Right ventricle myocardium inferior (tissue), 1 donor: ENCODE results near the gene THOC1. TPM values are rescaled to one million over a fixed set of nuclear protein-coding genes. Genes with fewer than 3 reads are reported as not detected.

Experiments used
- ATAC-seq: fragments of 200-7000 bp; cut with Tn5 transposase; one replicate; pipeline ENCODE4 v1.9.1; 2020; ENCODE audit warnings: mild to moderate bottlenecking, moderate library complexity
- DNase-seq: peaks from one replicate; pipeline ENCODE4 v3.0.0; 2021; ENCODE audit errors: missing footprints
- intact Hi-C: fragments of 100-400 bp; cut with DNase I; formaldehyde crosslinking; loops from one replicate; pipeline ENCODE4 v1.11.0; 2022
- total RNA-seq: library from RNA; stranded (reverse); fragmentation: NEBNext Ultra II Directional; extraction: Animal tissue kit (Norgen Biotek cat#: 25700); gene quantifications from one replicate; pipeline ENCODE4 v1.2.1, GENCODE V29; 2021
- donor health status: DM: no; HTN: yes; CAD: no; lungs with severe emphysema.

Gene THOC1
- total RNA-seq, 1 donor from 2014 or later = 12.7 TPM

GRCh38 chr18:289026-289425 is 21.2 kb upstream of the THOC1 start:
- intact Hi-C loops = loop anchor here (10.0 kb wide), 1 partner anchor 166 kb away; no protein-coding TSS in a partner anchor
- DNase-seq (no peak), ATAC-seq (no peak)

- DNase-seq (no peak), ATAC-seq (no peak)
- intact Hi-C loops = loop anchor here (2.0 to 10.0 kb wide), 2 partner anchors 168 to 328 kb away; no protein-coding TSS in a partner anchor
These were observed 18.9 kb upstream of the THOC1 start for GRCh38 chr18:286515-287310.

DNA sequence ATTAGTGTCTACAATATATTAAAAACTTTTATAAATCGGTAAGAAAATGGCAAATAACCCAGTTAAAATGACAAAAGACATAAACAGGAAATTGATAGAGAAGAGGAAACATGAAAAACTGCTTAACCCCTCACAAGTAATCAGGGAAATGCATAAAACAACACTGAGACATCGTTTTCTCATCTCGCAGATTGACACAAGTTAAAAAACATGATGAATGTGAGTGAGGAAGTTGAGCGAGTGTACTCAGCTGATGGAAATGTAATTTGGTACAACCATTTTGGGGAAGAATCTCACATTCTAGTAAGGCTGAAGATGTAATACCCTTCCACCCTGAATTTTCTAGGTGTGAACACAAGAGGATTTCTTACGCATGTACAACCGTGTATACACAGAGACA is 18.0 kb upstream of the THOC1 start:
- ATAC-seq (no peak), DNase-seq (no peak)
- intact Hi-C loops = loop anchor here (2.0 to 10.0 kb wide), 2 partner anchors 169 to 329 kb away; no protein-coding TSS in a partner anchor

DNA sequence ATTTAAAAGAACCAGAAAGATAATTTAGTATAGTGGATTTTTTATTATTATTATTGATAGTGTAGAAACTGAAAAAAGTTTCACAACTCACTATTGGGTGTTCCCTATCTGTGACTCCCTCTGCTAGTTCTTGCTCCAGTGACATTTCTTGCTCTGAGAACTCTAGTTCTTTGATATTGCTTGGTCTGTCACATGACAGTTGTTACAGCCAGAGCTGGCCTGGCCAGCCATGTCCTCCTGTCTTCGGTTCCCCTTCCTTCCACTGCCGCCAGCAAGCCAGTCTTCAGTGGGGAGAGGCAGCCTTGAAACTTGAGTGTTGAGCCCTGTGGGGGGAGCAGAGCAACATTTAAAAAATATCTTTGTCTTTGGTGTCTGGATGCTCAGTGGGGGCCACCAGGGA is 7.6 kb upstream of the THOC1 start:
- no peak for DNase-seq
- ATAC-seq = no peak
- intact Hi-C loops = no loop called here

DNA sequence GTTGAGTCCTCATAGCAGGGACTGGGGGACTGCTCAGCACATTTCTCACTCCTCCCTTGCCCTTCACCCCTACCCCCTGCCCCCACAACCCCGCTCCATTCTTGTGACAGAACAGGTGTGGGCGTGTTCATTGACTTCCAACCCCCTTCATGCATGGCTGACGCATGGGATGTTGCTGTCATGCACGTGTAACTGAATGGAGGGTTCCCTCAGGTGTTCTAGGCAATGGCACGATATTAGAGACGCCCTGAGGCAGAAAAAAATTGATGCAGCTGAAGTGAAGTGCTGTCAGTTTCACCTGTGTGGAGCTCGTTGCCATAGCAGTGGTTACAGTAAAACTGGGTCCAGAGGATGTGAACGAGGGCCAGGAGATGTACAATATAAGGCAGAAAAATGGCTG is 6.5 kb upstream of the THOC1 start:
- intact Hi-C loops = no loop called here
- ATAC-seq (no peak), DNase-seq (no peak)

- intact Hi-C loops = no loop called here
- ATAC-seq (no peak), DNase-seq (no peak)
These were observed 5.7 kb upstream of the THOC1 start for GRCh38 chr18:273525-273924.

DNA sequence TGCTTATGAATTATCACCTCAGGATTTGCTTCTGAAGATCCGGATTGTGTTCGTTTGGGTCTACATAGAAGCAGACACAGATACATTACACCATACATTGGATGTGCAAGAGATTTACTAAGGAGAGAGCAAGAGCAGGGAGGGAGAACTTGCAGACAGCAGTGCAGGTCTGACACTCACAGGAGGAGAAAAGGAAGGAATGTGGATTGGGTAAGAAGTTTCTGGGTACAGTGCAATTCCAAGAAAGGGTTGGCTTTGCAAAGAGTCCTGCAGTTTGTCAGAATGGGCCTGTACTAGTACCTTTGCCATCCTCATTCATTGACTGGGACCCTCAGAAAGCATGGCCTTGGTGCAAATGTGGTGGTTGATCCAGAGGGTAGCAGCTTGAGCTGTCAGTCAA is 4.8 kb upstream of the THOC1 start:
- intact Hi-C loops = no loop called here
- ATAC-seq = no peak
- no peak for DNase-seq

DNA sequence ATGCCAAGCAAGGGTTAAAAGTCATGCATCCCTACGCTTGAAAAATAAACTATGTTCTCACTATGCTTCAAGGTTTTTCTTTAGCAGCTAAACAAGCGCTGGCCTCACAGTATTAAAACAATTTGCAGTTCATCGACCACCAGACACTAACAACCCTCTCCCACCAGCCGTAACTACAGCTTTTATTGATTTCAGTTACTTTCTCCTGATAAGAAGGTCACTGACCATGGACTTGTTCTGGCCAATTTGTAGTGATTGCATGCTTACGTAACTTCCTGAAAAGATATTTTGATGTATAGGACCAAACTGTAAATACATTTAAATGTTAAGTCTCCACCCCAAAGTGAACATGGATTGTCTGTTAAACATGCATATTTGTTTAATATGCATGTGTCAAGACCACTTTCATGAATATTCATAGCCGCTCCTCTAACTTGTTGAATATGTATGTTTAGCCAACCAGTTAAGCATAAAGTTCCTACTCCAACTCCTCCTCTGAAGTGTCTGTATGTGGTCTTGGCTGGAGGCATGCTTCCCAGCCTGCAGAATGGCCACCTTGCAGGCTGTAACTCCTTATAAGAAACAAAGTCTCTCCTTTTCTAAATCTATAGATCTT is 1.7 kb upstream of the THOC1 start:
- DNase-seq (no peak), ATAC-seq (no peak)
- intact Hi-C loops = loop anchor here (5.0 to 10.0 kb wide), 2 partner anchors 55 to 112 kb away; partner anchors contain the start of gene USP14

- DNase-seq (no peak), ATAC-seq (no peak)
- intact Hi-C loops = loop anchor here (5.0 to 10.0 kb wide), 2 partner anchors 57 to 110 kb away; partner anchors contain the start of gene USP14
These were observed 513 bp downstream of the THOC1 start for GRCh38 chr18:267380-267687.

DNA sequence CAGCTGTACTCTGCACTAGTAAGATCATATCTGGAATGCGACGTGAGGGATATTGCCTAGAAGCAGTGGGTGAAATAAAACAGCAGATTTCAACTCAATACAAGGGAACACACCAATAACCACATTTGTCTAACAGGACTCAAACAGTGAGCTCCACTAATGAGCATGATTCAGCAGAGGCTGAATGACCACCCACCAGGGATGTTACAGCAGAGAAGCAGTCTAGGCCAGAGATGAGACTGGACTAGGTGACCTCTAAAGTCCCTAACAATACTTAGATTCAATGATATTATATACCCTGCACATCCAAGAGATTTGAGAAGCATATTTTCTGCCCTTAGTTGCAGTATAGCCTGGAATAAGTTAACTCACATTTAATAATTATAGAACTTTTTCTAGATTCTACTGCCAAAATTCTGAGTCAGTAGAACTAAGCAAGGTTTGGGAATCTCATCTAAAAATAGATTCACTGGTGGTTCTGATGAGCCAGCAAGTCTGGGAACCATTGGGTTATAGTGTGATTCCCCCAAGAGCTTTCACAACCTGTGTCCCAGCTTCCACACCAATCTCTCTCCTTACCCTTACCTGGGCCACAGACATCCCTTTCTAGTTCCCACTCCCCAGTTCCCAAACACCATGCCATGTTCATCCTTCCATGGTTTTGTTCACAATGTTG is 6.3 kb downstream of the THOC1 start:
- DNase-seq (no peak), ATAC-seq (no peak)
- intact Hi-C loops = loop anchor here (10.0 kb wide), 1 partner anchor 63 kb away; no protein-coding TSS in a partner anchor

DNA sequence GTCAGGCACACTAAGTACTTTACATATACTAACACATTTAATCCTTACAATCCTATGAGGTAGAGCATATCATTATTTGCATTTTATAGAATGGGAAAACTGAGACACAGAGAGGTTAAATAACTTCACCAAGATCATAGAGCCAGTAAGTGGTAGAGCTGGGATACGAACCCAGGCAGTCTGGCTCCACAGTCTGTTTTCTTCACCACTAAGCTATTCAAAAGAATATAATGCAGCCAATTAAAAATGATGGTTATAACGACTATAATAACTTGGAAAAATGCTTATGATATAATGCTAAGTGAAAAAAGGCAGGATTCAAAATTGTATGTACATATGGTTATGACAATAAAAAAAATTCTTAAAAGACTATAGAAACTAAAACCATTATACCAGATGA is 7.3 kb downstream of the THOC1 start:
- intact Hi-C loops = loop anchor here (10.0 kb wide), 1 partner anchor 64 kb away; no protein-coding TSS in a partner anchor
- no peak for ATAC-seq
- DNase-seq = no peak

DNA sequence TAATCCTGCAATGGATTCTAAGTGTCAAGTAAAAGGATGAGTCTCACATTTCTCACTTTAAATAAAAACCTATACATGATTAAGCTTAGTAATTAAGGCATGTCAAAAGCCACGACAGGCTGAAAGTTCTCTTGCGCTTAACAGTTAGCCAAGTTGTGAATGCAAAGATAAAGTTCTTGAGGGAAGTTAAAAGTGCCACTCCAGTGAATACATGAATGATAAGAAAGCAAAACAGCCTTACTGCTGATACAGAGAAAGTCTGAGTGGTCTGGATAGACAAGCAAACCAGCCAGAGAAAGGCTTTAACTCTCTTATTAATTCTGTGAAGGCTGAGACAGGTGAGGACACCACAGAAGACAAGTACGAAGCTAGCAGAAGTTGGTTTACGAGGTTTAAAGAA is 12.7 kb downstream of the THOC1 start:
- DNase-seq = no peak
- intact Hi-C loops = no loop called here
- no peak for ATAC-seq

DNA sequence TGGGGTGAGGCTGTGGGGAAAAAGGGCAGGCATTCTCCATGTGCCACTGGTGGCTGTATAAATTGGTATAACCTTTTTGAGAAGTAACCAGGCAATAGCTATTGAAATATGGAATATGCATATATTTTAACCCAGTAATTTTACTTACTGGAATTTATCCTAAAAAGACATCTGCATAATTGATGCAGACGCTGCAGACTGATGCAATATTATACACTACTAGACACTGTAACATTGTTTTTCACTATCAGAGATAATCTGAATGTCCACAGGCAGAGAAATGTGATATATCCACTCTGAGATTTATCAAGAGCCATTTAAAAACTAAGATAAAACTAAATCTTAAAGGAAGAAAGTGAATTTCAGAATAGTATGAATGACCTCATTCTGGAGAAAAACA is 14.7 kb downstream of the THOC1 start:
- ATAC-seq = no peak
- intact Hi-C loops = no loop called here
- no peak for DNase-seq

DNA sequence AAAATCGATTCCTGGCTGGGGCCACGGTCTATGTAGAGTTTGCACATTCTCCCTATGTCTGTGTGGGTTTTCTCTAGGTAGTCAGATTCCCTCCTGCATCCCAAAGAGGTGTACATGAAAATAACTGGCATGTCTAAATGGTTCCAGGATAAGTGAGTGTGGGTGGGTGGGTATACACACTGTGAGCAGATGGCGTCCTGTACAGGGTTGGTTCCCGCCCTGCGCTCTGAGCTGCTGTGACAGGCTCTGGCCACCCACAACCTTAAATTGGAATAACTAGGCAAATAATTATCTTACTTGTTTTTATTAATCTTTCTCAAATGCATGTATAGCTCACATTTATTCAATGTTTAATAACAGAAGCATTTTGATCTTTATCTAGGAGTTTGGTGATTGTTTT is 16.3 kb downstream of the THOC1 start:
- DNase-seq = no peak
- no peak for ATAC-seq
- intact Hi-C loops = no loop called here

DNA sequence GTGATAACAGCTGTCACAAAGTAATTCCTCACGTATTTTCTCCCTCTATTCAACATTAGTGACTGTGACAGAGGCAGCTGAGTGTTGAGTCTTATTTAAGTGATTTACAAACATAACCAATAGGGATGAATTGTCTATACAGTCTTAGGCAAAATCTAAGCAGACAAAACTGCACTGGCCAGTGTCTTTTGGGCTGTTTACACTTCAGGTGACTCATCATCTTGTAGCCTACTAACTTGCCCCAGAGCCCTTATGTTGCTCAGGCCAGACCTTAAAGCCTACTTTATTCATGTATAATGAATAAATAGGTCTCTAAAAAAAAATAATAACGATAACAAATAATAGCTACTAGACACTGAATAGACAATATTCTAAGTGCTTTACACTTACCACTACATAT is 17.2 kb downstream of the THOC1 start:
- ATAC-seq = no peak
- no peak for DNase-seq
- intact Hi-C loops = no loop called here

DNA sequence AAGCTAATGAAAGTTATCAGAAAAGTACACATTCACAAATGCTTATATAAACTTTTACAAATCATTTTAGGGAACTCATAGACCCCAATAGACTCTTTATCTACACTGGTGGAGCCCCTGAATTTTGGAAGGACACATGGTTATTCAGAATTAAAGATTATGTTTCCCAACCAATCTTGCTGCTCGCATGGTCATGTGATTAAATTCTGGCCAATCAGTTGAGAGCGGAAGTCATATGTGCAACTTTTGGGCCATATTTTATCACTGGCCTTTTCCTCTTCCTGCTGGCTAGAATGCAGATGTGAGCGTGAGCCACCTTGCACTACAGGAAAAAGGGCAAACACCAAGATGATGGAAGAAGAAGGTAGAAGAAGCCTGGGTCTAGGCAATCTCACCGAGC is 19.8 kb downstream of the THOC1 start:
- intact Hi-C loops = no loop called here
- ATAC-seq (no peak), DNase-seq (no peak)

GRCh38 chr18:245282-245847 is 22.5 kb downstream of the THOC1 start:
- ATAC-seq = peak; percentile 77
- no peak for DNase-seq
- intact Hi-C loops = no loop called here

- peak; percentile 90 for ATAC-seq
- DNase-seq = no peak
- intact Hi-C loops = no loop called here
These were observed 27.7 kb downstream of the THOC1 start for GRCh38 chr18:240175-240574.

GRCh38 chr18:231563-231962 is 36.3 kb downstream of the THOC1 start:
- DNase-seq (no peak), ATAC-seq (no peak)
- intact Hi-C loops = no loop called here

DNA sequence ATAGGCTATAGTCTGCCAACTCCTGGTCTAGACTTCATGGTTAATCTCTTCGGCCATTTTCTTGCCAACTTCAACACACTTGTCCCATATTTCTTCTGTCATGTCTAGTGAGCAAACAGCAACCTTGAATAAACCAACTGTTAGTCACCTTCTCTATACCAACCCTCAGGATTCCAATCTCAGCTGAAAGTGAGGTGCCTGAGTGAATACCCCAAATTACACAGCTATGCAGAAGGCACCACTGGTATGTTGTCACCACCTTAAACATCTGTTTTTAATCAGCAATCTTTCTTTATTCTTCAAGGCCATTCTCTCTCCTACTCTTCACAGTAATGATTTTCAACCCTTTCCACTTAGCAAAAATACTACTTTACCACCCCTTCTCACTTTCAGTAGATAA is 39.3 kb downstream of the THOC1 start:
- intact Hi-C loops = no loop called here
- no peak for ATAC-seq
- DNase-seq = no peak
